OCI-LY1 (cell line): ENCODE data around the gene SETD5.
A peak's percentile ranks its signal among the peaks of the same experiment; 100 is the strongest.

Experiments
- H2AFZ ChIP-seq: fragments of 200-600 bp; sonication (generic), shearing (Covaris generic); 2 replicates; pipeline ENCODE4 v1.6.0; 2014; ENCODE audit warnings: antibody characterized with exemption, mild to moderate bottlenecking, low read length
- H3F3A ChIP-seq: fragments of 200-600 bp; sonication (generic), shearing (Covaris generic); 2 replicates; pipeline ENCODE4 v1.6.0; 2014; ENCODE audit warnings: mild to moderate bottlenecking, antibody characterized with exemption, low read length, moderate library complexity; ENCODE audit not compliant: insufficient read depth
- H3K27ac ChIP-seq: fragments of 200-600 bp; sonication (generic); 2 replicates; pipeline ENCODE4 v1.5.1; 2014; ENCODE audit warnings: low read length, mixed run types, mild to moderate bottlenecking, low read depth; ENCODE audit not compliant: poor library complexity, severe bottlenecking
- H3K27me3 ChIP-seq: fragments of 200-600 bp; sonication (generic); 2 replicates; pipeline ENCODE4 v1.6.0; 2014; ENCODE audit warnings: antibody characterized with exemption, mild to moderate bottlenecking, low read length, moderate library complexity; ENCODE audit not compliant: insufficient read depth
- H3K36me3 ChIP-seq: fragments of 200-600 bp; sonication (generic); 2 replicates; pipeline ENCODE4 v1.6.1; 2014; ENCODE audit warnings: mild to moderate bottlenecking, antibody characterized with exemption, low read length, moderate library complexity, mixed read lengths; ENCODE audit not compliant: insufficient read depth
- H3K4me1 ChIP-seq: fragments of 200-600 bp; sonication (generic); 2 replicates; pipeline ENCODE4 v1.5.1; 2014; ENCODE audit warnings: mild to moderate bottlenecking, low read length, moderate library complexity; ENCODE audit not compliant: insufficient read depth, severe bottlenecking
- H3K4me2 ChIP-seq: fragments of 200-600 bp; sonication (generic), shearing (Covaris generic); 2 replicates; pipeline ENCODE4 v1.6.1; 2014; ENCODE audit warnings: low read length
- H3K4me3 ChIP-seq: fragments of 200-600 bp; sonication (generic); 2 replicates; pipeline ENCODE4 v1.5.1; 2014; ENCODE audit warnings: low read length, low read depth, mild to moderate bottlenecking, mixed read lengths; ENCODE audit not compliant: poor library complexity, severe bottlenecking
- H3K79me2 ChIP-seq: fragments of 200-600 bp; shearing (Covaris generic); 2 replicates; pipeline ENCODE4 v1.6.1; 2016; ENCODE audit warnings: mixed run types, low read length, mixed read lengths; ENCODE audit not compliant: insufficient read depth
- H3K9ac ChIP-seq: fragments of 200-600 bp; sonication (generic), shearing (Covaris generic); 2 replicates; pipeline ENCODE4 v1.6.1; 2014; ENCODE audit warnings: mild to moderate bottlenecking, low read length, mixed read lengths
- H3K9me2 ChIP-seq: fragments of 200-600 bp; sonication (generic), shearing (Covaris generic); 2 replicates; pipeline ENCODE4 v1.6.1; 2014; ENCODE audit warnings: low read depth, mild to moderate bottlenecking, low read length, mixed read lengths
- H3K9me3 ChIP-seq: fragments of 200-600 bp; shearing (Covaris generic); 2 replicates; pipeline ENCODE4 v1.6.1; 2014; ENCODE audit warnings: low read length, mixed read lengths
- H4K20me1 ChIP-seq: fragments of 200-600 bp; sonication (generic), shearing (Covaris generic); 2 replicates; pipeline ENCODE4 v1.6.0; 2016; ENCODE audit warnings: mild to moderate bottlenecking, low read length; ENCODE audit not compliant: insufficient read depth
- EZH2 ChIP-seq: fragments of 200-600 bp; sonication (generic), shearing (Covaris generic); IDR thresholded peaks from 2 replicates; pipeline ENCODE4 v1.8.0; 2017; ENCODE audit warnings: borderline replicate concordance, mixed run types, mild to moderate bottlenecking, antibody characterized with exemption, low read length, moderate library complexity, mixed read lengths
- TF ChIP-seq, protein P1 (sequence below): fragments of 200-600 bp; sonication (generic), shearing (Covaris generic); IDR thresholded peaks from 2 replicates; pipeline ENCODE4 v1.5.1; 2017; ENCODE audit warnings: mild to moderate bottlenecking, antibody characterized with exemption, low read length, moderate library complexity, mixed read lengths

Gene SETD5

DNA sequence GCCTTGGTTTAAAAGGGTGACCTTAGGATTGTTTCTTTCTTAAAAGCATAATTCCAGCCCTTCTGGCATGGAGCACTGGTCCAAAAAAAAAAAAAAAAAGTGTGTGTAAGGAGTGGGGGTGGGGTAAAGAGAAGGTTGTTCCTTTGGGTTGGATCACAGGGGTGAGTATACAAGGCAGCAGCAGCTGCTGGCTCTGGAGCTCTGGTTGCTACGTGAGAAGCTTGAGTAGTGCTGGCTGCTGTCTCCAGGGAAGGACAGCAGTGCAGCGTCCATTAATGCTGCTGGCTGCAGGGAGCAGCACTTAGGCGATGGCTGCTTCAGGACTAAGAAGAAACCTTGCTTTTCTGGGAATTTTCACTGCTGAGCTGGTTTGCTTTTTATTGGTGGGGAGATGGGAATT is 2.3 kb downstream of the SETD5 start:
- H3F3A ChIP-seq = no peaks in the 10 kb centered on the region

DNA sequence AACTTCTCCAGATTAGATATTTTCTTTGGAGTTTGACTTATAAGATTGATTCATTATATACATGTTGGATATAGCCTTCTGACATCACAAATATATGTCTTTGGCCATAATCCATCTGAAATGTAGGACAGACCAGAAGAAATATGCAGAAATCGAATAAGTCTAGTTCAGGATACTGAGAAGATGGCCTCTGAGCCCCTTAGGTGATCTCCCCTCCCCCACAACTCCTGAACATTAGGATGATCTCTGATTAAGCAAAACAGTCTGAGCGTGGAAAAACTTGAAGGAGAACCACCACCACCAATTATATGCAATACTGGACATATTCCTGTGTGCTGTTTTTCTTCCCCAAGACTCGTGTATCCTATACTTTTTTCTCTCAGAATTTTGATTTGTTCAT is 3.2 kb downstream of the SETD5 start:
- Histone ChIP-seq H3K4me2 (peak overlapping the region; percentile 91), H3K9ac (peak overlapping the region; percentile 95), H3F3A (no peaks in the 10 kb centered on the region), H3K79me2 (peaks cover 87% of the 10 kb centered on the region), H3K4me3 (peak overlapping the region; percentile 40), H3K9me2 (no peaks in the 10 kb centered on the region), H3K36me3 (peaks cover 10% of the 10 kb centered on the region), H4K20me1 (no peaks in the 10 kb centered on the region), H2AFZ (no peak overlapping the region), H3K27me3 (no peaks in the 10 kb centered on the region), H3K4me1 (peaks cover 72% of the 10 kb centered on the region), H3K27ac (no peak overlapping the region), H3K9me3 (no peaks in the 10 kb centered on the region)
- TF ChIP-seq, protein P1, sequence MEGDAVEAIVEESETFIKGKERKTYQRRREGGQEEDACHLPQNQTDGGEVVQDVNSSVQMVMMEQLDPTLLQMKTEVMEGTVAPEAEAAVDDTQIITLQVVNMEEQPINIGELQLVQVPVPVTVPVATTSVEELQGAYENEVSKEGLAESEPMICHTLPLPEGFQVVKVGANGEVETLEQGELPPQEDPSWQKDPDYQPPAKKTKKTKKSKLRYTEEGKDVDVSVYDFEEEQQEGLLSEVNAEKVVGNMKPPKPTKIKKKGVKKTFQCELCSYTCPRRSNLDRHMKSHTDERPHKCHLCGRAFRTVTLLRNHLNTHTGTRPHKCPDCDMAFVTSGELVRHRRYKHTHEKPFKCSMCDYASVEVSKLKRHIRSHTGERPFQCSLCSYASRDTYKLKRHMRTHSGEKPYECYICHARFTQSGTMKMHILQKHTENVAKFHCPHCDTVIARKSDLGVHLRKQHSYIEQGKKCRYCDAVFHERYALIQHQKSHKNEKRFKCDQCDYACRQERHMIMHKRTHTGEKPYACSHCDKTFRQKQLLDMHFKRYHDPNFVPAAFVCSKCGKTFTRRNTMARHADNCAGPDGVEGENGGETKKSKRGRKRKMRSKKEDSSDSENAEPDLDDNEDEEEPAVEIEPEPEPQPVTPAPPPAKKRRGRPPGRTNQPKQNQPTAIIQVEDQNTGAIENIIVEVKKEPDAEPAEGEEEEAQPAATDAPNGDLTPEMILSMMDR = no peak
- TF ChIP-seq EZH2 = no peak

More for the DNA sequence above, 2.3 kb downstream of the SETD5 start:
- Histone ChIP-seq H3K36me3 (peaks cover 19% of the 10 kb centered on the region), H3K4me3 (peak overlapping the region; percentile 89), H3K27ac (no peak overlapping the region), H3K79me2 (peaks cover 87% of the 10 kb centered on the region), H3K9me3 (no peaks in the 10 kb centered on the region), H3K4me2 (peak overlapping the region; percentile 91), H3K9me2 (no peaks in the 10 kb centered on the region), H4K20me1 (no peaks in the 10 kb centered on the region), H2AFZ (no peak overlapping the region), H3K4me1 (peaks cover 72% of the 10 kb centered on the region), H3K27me3 (no peaks in the 10 kb centered on the region), H3K9ac (peak overlapping the region; percentile 95)
- TF ChIP-seq, protein P1 = no peak
- no peak for TF ChIP-seq EZH2

DNA sequence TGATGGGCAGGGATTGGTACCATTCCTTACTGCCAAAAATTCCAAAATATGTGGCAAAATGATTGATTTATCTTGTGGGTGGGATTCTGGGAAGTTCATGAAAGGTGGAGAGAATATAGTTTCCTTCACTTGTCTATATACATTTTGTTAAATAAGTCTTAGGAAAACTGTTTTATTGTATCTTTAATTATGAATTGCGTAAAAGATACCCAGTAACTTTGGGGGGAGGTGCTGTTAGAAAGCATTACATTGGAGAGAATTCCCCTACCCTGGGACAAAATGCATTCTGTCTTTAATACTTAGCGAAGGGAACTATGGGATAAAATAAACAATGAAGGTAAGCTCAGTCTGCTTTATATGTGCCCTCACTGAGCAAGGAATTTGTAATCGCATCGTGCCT is 4.6 kb downstream of the SETD5 start:
- TF ChIP-seq, protein P1 = no peak
- no peak for TF ChIP-seq EZH2
- no peaks in the 10 kb centered on the region for H4K20me1 ChIP-seq

More for the DNA sequence above, 4.6 kb downstream of the SETD5 start:
- Histone ChIP-seq H3K9me3 (no peaks in the 10 kb centered on the region), H3F3A (no peaks in the 10 kb centered on the region), H3K4me2 (peak overlapping the region; percentile 91), H3K4me3 (peak overlapping the region; percentile 12), H3K9me2 (no peaks in the 10 kb centered on the region), H3K27ac (no peak overlapping the region), H3K9ac (peak overlapping the region; percentile 6; the same call in 1 of the 2 replicates), H2AFZ (no peak overlapping the region), H3K27me3 (no peaks in the 10 kb centered on the region), H3K79me2 (peaks cover 93% of the 10 kb centered on the region), H3K36me3 (peaks cover 8% of the 10 kb centered on the region), H3K4me1 (peaks cover 82% of the 10 kb centered on the region)
